Liver (tissue), 9 donors: ENCODE data around the gene TIAM2. TPM values are rescaled to one million over a fixed set of nuclear protein-coding genes. Genes with fewer than 3 reads are reported as not detected.

Experiments
- DNase-seq: peaks from one replicate; pipeline ENCODE4 v3.0.0-alpha.2; 2017; ENCODE audit warnings: low spot score
- H3K27ac ChIP-seq, 2 donors: one replicate each; pipeline ENCODE4 v1.7.0; 2013; ENCODE audit warnings: inconsistent platforms in 2 of 2, low read length in 2 of 2, control low read depth in 1 of 2, low read depth in 1 of 2, mild to moderate bottlenecking in 1 of 2
- H3K27me3 ChIP-seq, 4 donors: one replicate each; pipeline versions ENCODE4 v1.6.1 to v1.7.0; 2013; ENCODE audit warnings: low read length in 3 of 4, inconsistent platforms in 1 of 4, mild to moderate bottlenecking in 1 of 4, moderate library complexity in 1 of 4; ENCODE audit not compliant: control insufficient read depth in 4 of 4, insufficient read depth in 4 of 4
- H3K36me3 ChIP-seq, 4 donors: one replicate each; pipeline versions ENCODE4 v1.6.1 to v1.7.0; 2013; ENCODE audit warnings: low read length in 3 of 4, mild to moderate bottlenecking in 3 of 4, low read depth in 1 of 4, moderate library complexity in 1 of 4; ENCODE audit not compliant: control insufficient read depth in 4 of 4, insufficient read depth in 3 of 4
- H3K4me1 ChIP-seq, 4 donors: one replicate each; pipeline versions ENCODE4 v1.6.1 to v1.7.0; 2013; ENCODE audit warnings: low read length in 3 of 4, mild to moderate bottlenecking in 3 of 4, moderate library complexity in 1 of 4; ENCODE audit not compliant: control insufficient read depth in 4 of 4, insufficient read depth in 4 of 4
- H3K4me3 ChIP-seq, 3 donors: one replicate each; pipeline versions ENCODE4 v1.6.1 to v1.7.0; 2013; ENCODE audit warnings: low read length in 3 of 3, control low read depth in 1 of 3, low read depth in 1 of 3, mild to moderate bottlenecking in 1 of 3
- H3K9ac ChIP-seq, 2 donors: one replicate each; pipeline ENCODE4 v1.7.0; 2013; ENCODE audit warnings: low read length in 2 of 2, mild to moderate bottlenecking in 2 of 2, moderate library complexity in 2 of 2, control low read depth in 1 of 2, low read depth in 1 of 2
- H3K9me3 ChIP-seq, 4 donors: one replicate each; pipeline versions ENCODE4 v1.6.1 to v1.7.0; 2013; ENCODE audit warnings: low read length in 3 of 4; ENCODE audit not compliant: control insufficient read depth in 4 of 4
- EGR1 ChIP-seq, 2 donors: IDR thresholded peaks; 2 replicates each; pipeline ENCODE4 v1.6.1; 2016 to 2018; ENCODE audit warnings: antibody characterized with exemption in 2 of 2, low read depth in 2 of 2
- FOXA1 ChIP-seq: IDR thresholded peaks from 2 replicates; pipeline ENCODE4 v1.6.1; 2016; ENCODE audit warnings: antibody characterized with exemption
- FOXA2 ChIP-seq: IDR thresholded peaks from 2 replicates; pipeline ENCODE4 v1.6.1; 2016; ENCODE audit warnings: antibody characterized with exemption
- GABPA ChIP-seq, 2 donors: IDR thresholded peaks in 1 of 2; conservative IDR thresholded peaks in 1 of 2; 2 replicates each; pipeline ENCODE4 v1.6.1; 2016; ENCODE audit warnings: antibody characterized with exemption in 2 of 2, mild to moderate bottlenecking in 1 of 2, moderate library complexity in 1 of 2
- HNF4A ChIP-seq, 2 donors: conservative IDR thresholded peaks; 2 replicates each; pipeline ENCODE4 v1.6.1; 2016; ENCODE audit warnings: antibody characterized with exemption in 2 of 2, mild to moderate bottlenecking in 2 of 2
- HNF4G ChIP-seq: IDR thresholded peaks from 2 replicates; pipeline ENCODE4 v1.6.1; 2016; ENCODE audit warnings: antibody characterized with exemption
- MAX ChIP-seq: IDR thresholded peaks from 2 replicates; pipeline ENCODE4 v1.6.1; 2016; ENCODE audit warnings: antibody characterized with exemption
- NR2F2 ChIP-seq: IDR thresholded peaks from 2 replicates; pipeline ENCODE4 v1.6.1; 2016; ENCODE audit warnings: antibody characterized with exemption
- RAD21 ChIP-seq, 2 donors: IDR thresholded peaks; 2 replicates each; pipeline ENCODE4 v1.6.1; 2016; ENCODE audit warnings: antibody characterized with exemption in 2 of 2, mild to moderate bottlenecking in 2 of 2
- REST ChIP-seq: IDR thresholded peaks from 2 replicates; pipeline ENCODE4 v1.6.1; 2016; ENCODE audit warnings: antibody characterized with exemption, mild to moderate bottlenecking
- RXRA ChIP-seq, 2 donors: IDR thresholded peaks; 2 replicates each; pipeline ENCODE4 v1.6.1; 2017 to 2018; ENCODE audit warnings: antibody characterized with exemption in 2 of 2, mild to moderate bottlenecking in 1 of 2
- TAF1 ChIP-seq: conservative IDR thresholded peaks from 2 replicates; pipeline ENCODE4 v1.6.1; 2016; ENCODE audit warnings: antibody characterized with exemption, mild to moderate bottlenecking
- YY1 ChIP-seq: IDR thresholded peaks from 2 replicates; pipeline ENCODE4 v1.6.1; 2016; ENCODE audit warnings: antibody characterized with exemption, mild to moderate bottlenecking
- WGBS: extraction: QIAGEN DNeasy Blood & Tissue Kit; methylation state at CpG from one replicate; pipeline ENCODE4 v1.1.7; 2013; 5-methylcytosine and 5-hydroxymethylcytosine counted together
- polyA plus RNA-seq, 2 donors: library from polyadenylated mRNA; stranded (reverse) in 1 of 2; unstranded in 1 of 2; fragments of 200-250 nt in 1 of 2; fragments of >200 nt in 1 of 2; fragmentation: Nextera tagmentation in 1 of 2; extraction: Ambion mirVana in 1 of 2; gene quantifications; one replicate each; pipeline versions ENCODE4 v1.2.1 to v1.2.3, GENCODE V29; 2013 to 2015
- total RNA-seq, 2 donors: library from RNA; depleted of rRNA; stranded (reverse); fragments of >200 nt; gene quantifications; one replicate each; pipeline ENCODE4 v1.2.3, GENCODE V29; 2014
- TF ChIP-seq, protein P1 (sequence below): fragments of 150-350 bp; IDR thresholded peaks from 2 replicates; pipeline ENCODE4 v1.5.1; 2017; ENCODE audit warnings: improper control_type of control experiment, low read depth, low read length; ENCODE audit not compliant: missing input control
- TF ChIP-seq, protein P2 (sequence below): IDR thresholded peaks from 2 replicates; pipeline ENCODE4 v1.6.1; 2016; ENCODE audit warnings: antibody characterized with exemption
- TF ChIP-seq, protein P3 (sequence below): IDR thresholded peaks from 2 replicates; pipeline ENCODE4 v1.6.1; 2016; ENCODE audit warnings: antibody characterized with exemption
- donor health status: healthy.
- donor health status: healthy.
- donor health status: healthy.
- donor health status: healthy.
- donor health status: healthy.

The TIAM2 gene
- total and polyA plus RNA-seq, 4 donors: 0.62 to 3.7 (median 2.4) TPM

GRCh38 chr6:155222506-155222905, 227.4 kb downstream of the TIAM2 start (continued):
- TF ChIP-seq, protein P1, sequence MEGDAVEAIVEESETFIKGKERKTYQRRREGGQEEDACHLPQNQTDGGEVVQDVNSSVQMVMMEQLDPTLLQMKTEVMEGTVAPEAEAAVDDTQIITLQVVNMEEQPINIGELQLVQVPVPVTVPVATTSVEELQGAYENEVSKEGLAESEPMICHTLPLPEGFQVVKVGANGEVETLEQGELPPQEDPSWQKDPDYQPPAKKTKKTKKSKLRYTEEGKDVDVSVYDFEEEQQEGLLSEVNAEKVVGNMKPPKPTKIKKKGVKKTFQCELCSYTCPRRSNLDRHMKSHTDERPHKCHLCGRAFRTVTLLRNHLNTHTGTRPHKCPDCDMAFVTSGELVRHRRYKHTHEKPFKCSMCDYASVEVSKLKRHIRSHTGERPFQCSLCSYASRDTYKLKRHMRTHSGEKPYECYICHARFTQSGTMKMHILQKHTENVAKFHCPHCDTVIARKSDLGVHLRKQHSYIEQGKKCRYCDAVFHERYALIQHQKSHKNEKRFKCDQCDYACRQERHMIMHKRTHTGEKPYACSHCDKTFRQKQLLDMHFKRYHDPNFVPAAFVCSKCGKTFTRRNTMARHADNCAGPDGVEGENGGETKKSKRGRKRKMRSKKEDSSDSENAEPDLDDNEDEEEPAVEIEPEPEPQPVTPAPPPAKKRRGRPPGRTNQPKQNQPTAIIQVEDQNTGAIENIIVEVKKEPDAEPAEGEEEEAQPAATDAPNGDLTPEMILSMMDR: no peak
- TF ChIP-seq YY1 (no peak), RXRA (IDR thresholded peaks at IDR 0.05) (no peak)

DNA sequence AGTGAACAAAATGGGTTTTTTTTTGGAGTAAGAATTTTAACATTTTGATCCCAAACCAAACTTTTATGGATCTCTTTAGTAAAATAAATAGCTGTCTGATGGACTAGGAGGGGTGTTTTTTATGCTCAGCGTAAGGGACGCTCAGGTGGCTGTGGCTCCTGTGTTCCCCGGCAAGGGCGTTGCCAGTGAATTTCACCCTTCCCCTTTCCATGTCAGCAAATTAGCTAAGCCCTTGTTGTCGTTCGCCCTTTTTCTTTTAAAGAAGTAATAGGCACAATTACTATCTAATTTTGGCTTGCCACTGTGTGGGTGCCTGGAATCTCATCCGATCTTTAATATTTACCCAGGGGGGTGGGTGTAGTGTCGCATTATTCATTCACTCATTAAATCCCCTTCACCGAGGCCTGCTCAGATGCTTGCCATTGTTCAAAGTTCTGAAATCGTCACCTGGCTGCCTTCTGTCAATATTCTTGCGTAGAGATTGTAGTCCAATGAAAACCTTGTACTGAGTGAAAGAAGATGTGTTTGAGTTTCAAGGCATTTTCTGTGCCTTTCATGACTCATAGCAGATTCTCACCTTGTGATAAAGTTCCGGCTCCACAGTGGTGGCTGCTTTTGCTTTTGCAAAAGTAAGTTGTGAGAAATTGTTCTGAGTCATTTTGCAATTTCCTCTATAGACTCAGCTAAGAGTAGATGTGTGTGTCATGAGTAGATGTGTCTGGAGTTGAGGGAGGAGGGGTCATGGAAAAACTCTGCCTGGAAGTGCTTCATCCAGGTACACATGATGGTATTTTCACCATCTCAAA, 228.7 kb downstream of the TIAM2 start:
- no peak for TF ChIP-seq MAX
- no peak for TF ChIP-seq FOXA1
- no peak for TF ChIP-seq GABPA (IDR thresholded peaks at IDR 0.05 in 1 of 2, conservative IDR thresholded peaks at IDR 0.05 in 1 of 2)
- no peak for TF ChIP-seq TAF1
- no peak for TF ChIP-seq HNF4A (conservative IDR thresholded peaks at IDR 0.05)
- TF ChIP-seq FOXA2: no peak
- TF ChIP-seq, protein P1: no peak
- TF ChIP-seq, protein P2, sequence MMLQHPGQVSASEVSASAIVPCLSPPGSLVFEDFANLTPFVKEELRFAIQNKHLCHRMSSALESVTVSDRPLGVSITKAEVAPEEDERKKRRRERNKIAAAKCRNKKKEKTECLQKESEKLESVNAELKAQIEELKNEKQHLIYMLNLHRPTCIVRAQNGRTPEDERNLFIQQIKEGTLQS: no peak
- no peak for TF ChIP-seq HNF4G
- TF ChIP-seq NR2F2: no peak
- no peak for TF ChIP-seq REST
- TF ChIP-seq EGR1 (IDR thresholded peaks at IDR 0.05; ENCODE audit: low read depth in 2 of 2): no peak
- TF ChIP-seq YY1: no peak
- no peak for TF ChIP-seq RAD21 (IDR thresholded peaks at IDR 0.05)
- TF ChIP-seq RXRA (IDR thresholded peaks at IDR 0.05): no peak
- TF ChIP-seq, protein P3, sequence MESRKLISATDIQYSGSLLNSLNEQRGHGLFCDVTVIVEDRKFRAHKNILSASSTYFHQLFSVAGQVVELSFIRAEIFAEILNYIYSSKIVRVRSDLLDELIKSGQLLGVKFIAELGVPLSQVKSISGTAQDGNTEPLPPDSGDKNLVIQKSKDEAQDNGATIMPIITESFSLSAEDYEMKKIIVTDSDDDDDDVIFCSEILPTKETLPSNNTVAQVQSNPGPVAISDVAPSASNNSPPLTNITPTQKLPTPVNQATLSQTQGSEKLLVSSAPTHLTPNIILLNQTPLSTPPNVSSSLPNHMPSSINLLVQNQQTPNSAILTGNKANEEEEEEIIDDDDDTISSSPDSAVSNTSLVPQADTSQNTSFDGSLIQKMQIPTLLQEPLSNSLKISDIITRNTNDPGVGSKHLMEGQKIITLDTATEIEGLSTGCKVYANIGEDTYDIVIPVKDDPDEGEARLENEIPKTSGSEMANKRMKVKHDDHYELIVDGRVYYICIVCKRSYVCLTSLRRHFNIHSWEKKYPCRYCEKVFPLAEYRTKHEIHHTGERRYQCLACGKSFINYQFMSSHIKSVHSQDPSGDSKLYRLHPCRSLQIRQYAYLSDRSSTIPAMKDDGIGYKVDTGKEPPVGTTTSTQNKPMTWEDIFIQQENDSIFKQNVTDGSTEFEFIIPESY: no peak
- no peak overlapping the region for H3K9ac ChIP-seq
- H3K4me3 ChIP-seq: no peak overlapping the region
- no peak for DNase-seq
- H3K9me3 ChIP-seq: peaks cover 0 to 2% (median 0%) of the 10 kb centered on the region in 4 donors
- peaks cover 0 to 6% (median 0%) of the 10 kb centered on the region in 4 donors for H3K27me3 ChIP-seq
- no peak overlapping the region for H3K27ac ChIP-seq
- H3K36me3 ChIP-seq: no peaks in the 10 kb centered on the region
- H3K4me1 ChIP-seq: no peaks in the 10 kb centered on the region
- WGBS: 48% methylated on average over 12 of the region's 12 CpGs
